T-cell (primary cell): ENCODE results near the gene NFIX. TPM values are rescaled to one million over a fixed set of nuclear protein-coding genes. Genes with fewer than 3 reads are reported as not detected.

Source experiments
- ATAC-seq, 4 experiments: fragments of 200-7000 bp in 3 of 4; fragments of 150-1000 bp in 1 of 4; cut with Tn5 transposase; replicated peaks in 1 of 4; 1 replicate in 3 of 4; 2 replicates in 1 of 4; pipeline ENCODE4 v1.10.0; 2021; ENCODE audit warnings: moderate library complexity in 3 of 4, mild to moderate bottlenecking in 2 of 4, moderate number of reproducible peaks in 1 of 4
- CTCF ChIA-PET, 2 donors: fragments of 300-600 bp; sonication (Branson Sonifier 250); formaldehyde crosslinking; loops; one replicate each; lab custom pipeline; 2022; ENCODE audit warnings: antibody characterized with exemption in 2 of 2; lab: Charles Lee
- POLR2A ChIA-PET, 2 donors: fragments of 300-600 bp; sonication (Branson Sonifier 250); formaldehyde crosslinking; loops; one replicate each; lab custom pipeline; 2022; ENCODE audit warnings: antibody characterized with exemption in 2 of 2; lab: Charles Lee
- DNase-seq, 35 experiments: peaks; one replicate each; pipeline versions ENCODE4 v3.0.0 to v3.0.0-alpha.2; 2013 to 2023
- H3K27ac ChIP-seq: one replicate; pipeline ENCODE4 v1.5.1; 2013; ENCODE audit warnings: low read length
- H3K27me3 ChIP-seq, 2 experiments: replicated peaks in 1 of 2; 1 replicate in 1 of 2; 2 replicates in 1 of 2; pipeline versions ENCODE4 v1.6.1 to v1.7.0; 2013; ENCODE audit warnings: low read length in 1 of 2, mixed read lengths in 1 of 2; ENCODE audit not compliant: control insufficient read depth in 2 of 2, insufficient read depth in 2 of 2; ENCODE audit errors: extremely low read depth in 1 of 2
- H3K36me3 ChIP-seq, 2 donors: 1 replicate in 1 of 2; 2 replicates in 1 of 2; pipeline versions ENCODE4 v1.6.1 to v1.7.0; 2013; ENCODE audit warnings: low read length in 1 of 2; ENCODE audit not compliant: control insufficient read depth in 2 of 2, insufficient read depth in 1 of 2; ENCODE audit errors: extremely low read depth in 1 of 2
- H3K4me1 ChIP-seq, 2 experiments: 1 replicate in 1 of 2; 2 replicates in 1 of 2; pipeline versions ENCODE4 v1.6.1 to v1.7.0; 2013; ENCODE audit warnings: low read length in 2 of 2, mixed read lengths in 1 of 2; ENCODE audit not compliant: insufficient read depth in 2 of 2, control insufficient read depth in 1 of 2; ENCODE audit errors: extremely low read depth in 1 of 2
- H3K4me3 ChIP-seq, 2 donors: 1 replicate in 1 of 2; 2 replicates in 1 of 2; pipeline versions ENCODE4 v1.5.1 to v1.7.0; 2013; ENCODE audit warnings: mild to moderate bottlenecking in 2 of 2, low read length in 1 of 2, moderate library complexity in 1 of 2; ENCODE audit not compliant: control insufficient read depth in 1 of 2; ENCODE audit errors: extremely low read depth in 1 of 2
- H3K9me3 ChIP-seq: 2 replicates; pipeline ENCODE4 v1.7.0; 2013
- H3K27ac Mint-ChIP-seq, 2 donors: one replicate each; pipeline ENCODE4 v1.8.0; 2020 to 2021; ENCODE audit warnings: mild to moderate bottlenecking in 2 of 2, mixed read lengths in 2 of 2
- H3K27me3 Mint-ChIP-seq, 2 donors: one replicate each; pipeline ENCODE4 v1.8.0; 2021 to 2022; ENCODE audit warnings: mixed read lengths in 2 of 2
- H3K36me3 Mint-ChIP-seq: one replicate; pipeline ENCODE4 v1.8.0; 2021; ENCODE audit warnings: mixed read lengths
- H3K4me1 Mint-ChIP-seq, 3 donors: one replicate each; pipeline ENCODE4 v1.8.0; 2020 to 2022; ENCODE audit warnings: mixed read lengths in 3 of 3, mild to moderate bottlenecking in 1 of 3
- H3K4me3 Mint-ChIP-seq, 3 donors: one replicate each; pipeline ENCODE4 v1.8.0; 2020 to 2022; ENCODE audit warnings: mild to moderate bottlenecking in 3 of 3, mixed read lengths in 3 of 3, moderate library complexity in 3 of 3
- H3K9me3 Mint-ChIP-seq, 3 donors: one replicate each; pipeline ENCODE4 v1.8.0; 2020 to 2022; ENCODE audit warnings: mixed read lengths in 3 of 3
- WGBS: methylation state at CpG from one replicate; pipeline ENCODE4 v1.1.5; 2013; ENCODE audit warnings: missing lambda C conversion rate; ENCODE audit not compliant: insufficient coverage; 5-methylcytosine and 5-hydroxymethylcytosine counted together
- total RNA-seq, 35 experiments: library from RNA in 6 of 35; stranded (reverse) in 6 of 35; fragments of 120-200 nt in 1 of 35; gene quantifications; one replicate each; pipeline versions ENCODE4 v1.2.1 to v1.2.4 and lab custom pipeline; 2013 to 2026

Gene NFIX
- total RNA-seq, 5 donors from 2014 or later (not counting 1 experiment from before 2014, with no cell fraction given), result 3.9 to 6.6 (median 6.3) TPM

DNA sequence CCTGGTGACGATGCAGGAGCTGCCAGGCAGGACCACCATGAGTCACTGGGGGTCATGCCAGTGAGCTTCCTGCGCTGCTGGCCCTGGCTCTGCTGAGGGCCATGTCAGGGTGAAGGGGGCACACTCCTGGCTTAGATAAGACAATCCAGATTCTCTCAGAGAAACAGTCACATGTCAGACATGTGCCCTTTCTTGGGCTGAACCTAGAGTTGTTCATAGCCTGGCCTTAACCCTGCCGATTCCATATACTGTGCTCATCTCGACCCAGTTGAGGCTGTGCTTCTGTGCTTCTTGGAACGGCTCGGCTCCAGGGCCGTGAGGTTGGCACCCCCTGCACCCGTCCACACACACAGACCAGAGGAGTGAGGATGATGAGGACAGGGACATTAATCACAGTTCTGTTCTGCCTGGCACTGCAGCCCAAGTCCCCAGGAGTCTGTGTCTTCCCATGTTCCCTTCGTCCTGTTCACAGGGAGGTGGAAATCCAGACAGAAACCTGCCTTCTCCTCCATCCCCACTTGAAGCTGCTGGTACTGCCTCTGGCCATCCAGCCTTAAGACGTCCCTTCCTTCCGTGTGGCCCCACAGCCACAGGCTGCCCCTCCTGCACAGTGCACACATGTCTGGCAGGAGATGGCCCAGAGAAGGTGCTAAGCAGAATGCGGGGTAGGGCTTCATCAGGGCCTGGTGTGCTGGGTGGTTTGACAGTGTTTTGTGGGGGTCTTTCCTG is 57.3 kb downstream of the NFIX start:
- no peaks in the 10 kb centered on the region for H3K9me3 ChIP-seq
- Mint-ChIP-seq H3K4me1 (peaks cover 10 to 15% (median 14%) of the 10 kb centered on the region in 3 donors), H3K27me3 (peaks cover 3 to 13% of the 10 kb centered on the region in 2 donors), H3K27ac (no peak overlapping the region), H3K9me3 (no peaks in the 10 kb centered on the region), H3K36me3 (no peaks in the 10 kb centered on the region), H3K4me3 (no peak overlapping the region)
- CTCF ChIA-PET, result interaction anchor here in 1 of 2 donors (0.6 kb wide), 1 partner anchor 9 kb away, joined by 3 read pairs; no protein-coding TSS in a partner anchor
- H3K27me3 ChIP-seq, result peaks cover 0 to 57% of the 10 kb centered on the region in 2 experiments
- no peak overlapping the region for H3K4me3 ChIP-seq
- 78% methylated on average over 5 of the region's 12 CpGs for WGBS
- H3K4me1 ChIP-seq, result peaks cover 3 to 11% of the 10 kb centered on the region in 2 experiments
- H3K27ac ChIP-seq, result no peak overlapping the region
- H3K36me3 ChIP-seq, result no peaks in the 10 kb centered on the region
- DNase-seq (no peak), ATAC-seq (no peak)
- POLR2A ChIA-PET, result no interaction called here

DNA sequence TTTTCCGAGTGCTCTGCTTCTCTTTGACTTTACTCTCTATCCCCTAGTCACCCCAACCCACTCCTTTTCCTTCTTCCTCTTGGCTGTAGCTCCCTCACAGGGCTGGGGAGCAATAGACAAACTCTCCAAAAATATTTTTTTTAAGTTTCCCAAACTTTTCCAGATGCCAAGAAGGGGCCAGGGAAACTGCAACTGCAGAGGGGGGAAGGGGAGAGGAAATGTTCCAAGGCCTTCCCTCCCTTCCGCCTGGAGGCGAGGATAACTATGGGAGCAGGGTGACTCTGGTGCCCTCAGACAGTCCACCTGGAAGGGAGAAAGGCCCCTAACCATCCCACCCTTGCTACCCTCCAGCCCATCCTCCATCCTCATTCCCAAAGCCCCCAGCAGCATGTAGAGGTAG is 58.0 kb downstream of the NFIX start:
- peaks cover 3 to 12% of the 10 kb centered on the region in 2 donors for H3K27me3 Mint-ChIP-seq
- WGBS, result 90% methylated on average over 1 of the region's 3 CpGs
- Histone ChIP-seq H3K27ac (no peak overlapping the region), H3K4me1 (peaks cover 3 to 11% of the 10 kb centered on the region in 2 experiments), H3K9me3 (no peaks in the 10 kb centered on the region), H3K4me3 (no peak overlapping the region), H3K36me3 (no peaks in the 10 kb centered on the region), H3K27me3 (peaks cover 0 to 57% of the 10 kb centered on the region in 2 experiments)
- no peak overlapping the region for H3K27ac Mint-ChIP-seq
- peaks cover 10 to 15% (median 14%) of the 10 kb centered on the region in 3 donors for H3K4me1 Mint-ChIP-seq
- ATAC-seq, result no peak
- CTCF ChIA-PET, result interaction anchor here in 1 of 2 donors (0.6 kb wide), 1 partner anchor 9 kb away, joined by 3 read pairs; no protein-coding TSS in a partner anchor
- H3K36me3 Mint-ChIP-seq, result no peaks in the 10 kb centered on the region
- H3K9me3 Mint-ChIP-seq, result no peaks in the 10 kb centered on the region
- POLR2A ChIA-PET, result no interaction called here
- no peak overlapping the region for H3K4me3 Mint-ChIP-seq
- DNase-seq, result no peak

DNA sequence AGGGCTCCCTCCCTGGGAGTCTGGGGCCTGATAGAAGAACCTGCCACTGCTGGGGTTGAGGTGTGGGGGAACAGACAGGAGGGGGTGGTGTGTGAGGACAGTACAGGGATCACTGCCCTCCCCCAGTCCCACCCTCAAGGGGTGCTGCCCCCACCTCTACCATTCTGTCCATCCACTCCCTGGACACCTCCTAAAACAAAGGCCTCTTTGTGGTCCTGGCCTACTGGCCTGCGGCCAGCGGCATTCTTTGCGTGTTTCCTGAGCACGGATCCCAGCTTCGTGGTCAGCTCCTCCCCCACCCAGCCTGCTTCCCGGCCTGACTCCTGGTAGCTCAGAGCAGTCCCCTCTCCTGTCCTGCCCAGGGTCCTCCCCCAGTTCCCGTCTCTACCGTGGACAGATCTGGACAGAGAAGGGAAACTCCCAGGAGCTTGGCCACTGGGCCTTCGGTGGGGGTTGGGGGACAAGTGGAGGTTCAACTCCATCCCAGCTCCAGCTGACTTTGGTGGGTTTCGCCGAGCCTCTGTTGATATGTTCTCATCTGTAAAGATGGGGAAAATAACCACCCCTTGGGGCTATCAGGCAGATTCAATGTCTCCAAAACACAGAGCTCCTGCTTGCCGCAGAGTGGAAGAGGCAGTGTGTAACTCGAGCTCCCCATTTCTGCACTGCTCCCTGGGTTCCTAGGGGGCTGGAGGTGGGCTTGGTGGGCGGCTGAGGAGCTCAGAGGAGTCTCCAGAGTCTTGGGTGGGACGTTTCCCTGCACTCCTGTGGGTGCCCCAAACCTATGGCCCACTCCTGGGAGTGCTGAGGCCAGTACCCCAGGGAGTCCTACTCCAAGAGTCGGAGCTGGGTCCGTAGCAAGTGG is 58.7 kb downstream of the NFIX start:
- no peak overlapping the region for H3K27ac Mint-ChIP-seq
- ATAC-seq (no peak), DNase-seq (no peak)
- H3K4me3 Mint-ChIP-seq, result no peak overlapping the region
- Histone ChIP-seq H3K9me3 (no peaks in the 10 kb centered on the region), H3K27me3 (peaks cover 0 to 57% of the 10 kb centered on the region in 2 experiments), H3K36me3 (no peaks in the 10 kb centered on the region), H3K27ac (no peak overlapping the region), H3K4me1 (peaks cover 3 to 11% of the 10 kb centered on the region in 2 experiments), H3K4me3 (no peak overlapping the region)
- H3K36me3 Mint-ChIP-seq, result no peaks in the 10 kb centered on the region
- 77% methylated on average over 9 of the region's 17 CpGs for WGBS
- H3K9me3 Mint-ChIP-seq, result no peaks in the 10 kb centered on the region
- H3K27me3 Mint-ChIP-seq, result peaks cover 3 to 11% of the 10 kb centered on the region in 2 donors
- ChIA-PET POLR2A (no interaction called here), CTCF (no interaction called here)
- peaks cover 10 to 15% (median 14%) of the 10 kb centered on the region in 3 donors for H3K4me1 Mint-ChIP-seq

- H3K27me3 Mint-ChIP-seq, result peaks cover 3 to 14% of the 10 kb centered on the region in 2 donors
- Histone ChIP-seq H3K9me3 (no peaks in the 10 kb centered on the region), H3K27ac (no peak overlapping the region), H3K27me3 (peaks cover 0 to 62% of the 10 kb centered on the region in 2 experiments), H3K4me1 (peaks cover 3 to 11% of the 10 kb centered on the region in 2 experiments), H3K4me3 (no peak overlapping the region), H3K36me3 (no peaks in the 10 kb centered on the region)
- no peak for DNase-seq
- no peak overlapping the region for H3K27ac Mint-ChIP-seq
- H3K4me3 Mint-ChIP-seq, result no peak overlapping the region
- peaks cover 10 to 15% (median 14%) of the 10 kb centered on the region in 3 donors for H3K4me1 Mint-ChIP-seq
- CTCF ChIA-PET, result no interaction called here
- no peak for ATAC-seq
- POLR2A ChIA-PET, result interaction anchor here in 1 of 2 donors (0.6 kb wide), 1 partner anchor 24 kb away, joined by 4 read pairs; no protein-coding TSS in a partner anchor
- WGBS, result 87% methylated on average over 9 of the region's 11 CpGs
- H3K9me3 Mint-ChIP-seq, result no peaks in the 10 kb centered on the region
- H3K36me3 Mint-ChIP-seq, result no peaks in the 10 kb centered on the region
These were observed 59.4 kb downstream of the NFIX start for GRCh38 chr19:13054626-13055212.

- no peak for DNase-seq
- peaks cover 3 to 15% of the 10 kb centered on the region in 2 experiments for H3K4me1 ChIP-seq
- ChIA-PET CTCF (no interaction called here), POLR2A (interaction anchor here in 1 of 2 donors (0.6 kb wide), 1 partner anchor 24 kb away, joined by 4 read pairs; no protein-coding TSS in a partner anchor)
- Mint-ChIP-seq H3K4me3 (no peak overlapping the region), H3K9me3 (no peaks in the 10 kb centered on the region), H3K4me1 (peaks cover 10 to 15% (median 14%) of the 10 kb centered on the region in 3 donors), H3K27me3 (peaks cover 3 to 11% of the 10 kb centered on the region in 2 donors), H3K27ac (no peak overlapping the region), H3K36me3 (no peaks in the 10 kb centered on the region)
- H3K27me3 ChIP-seq, result peaks cover 0 to 69% of the 10 kb centered on the region in 2 experiments
- H3K9me3 ChIP-seq, result no peaks in the 10 kb centered on the region
- WGBS, result 77% methylated on average over 20 of the region's 29 CpGs
- no peak overlapping the region for H3K27ac ChIP-seq
- no peak overlapping the region for H3K4me3 ChIP-seq
- no peak for ATAC-seq
- no peaks in the 10 kb centered on the region for H3K36me3 ChIP-seq
These were observed 60.2 kb downstream of the NFIX start for GRCh38 chr19:13055213-13056051.
